H1 (cell line): ENCODE data around the gene S100A13. TPM values are rescaled to one million over a fixed set of nuclear protein-coding genes. Genes with fewer than 3 reads are reported as not detected.
A peak's percentile ranks its signal among the peaks of the same experiment; 100 is the strongest.

Experiments
- CTCF ChIA-PET: fragments of 300-600 bp; sonication (Branson Sonifier 250); formaldehyde crosslinking; loops from one replicate; lab custom pipeline; 2021; ENCODE audit not compliant: partially characterized antibody; lab: Charles Lee
- POLR2A ChIA-PET: fragments of 300-600 bp; sonication (Branson Sonifier 250); formaldehyde crosslinking; loops from one replicate; lab custom pipeline; 2021; ENCODE audit warnings: inconsistent platforms; ENCODE audit not compliant: partially characterized antibody; lab: Charles Lee
- DNase-seq, 2 experiments: peaks; one replicate each; pipeline versions ENCODE4 v3.0.0 to v3.0.0-alpha.2; 2010 to 2022; ENCODE audit warnings: low spot score in 2 of 2, low read depth in 1 of 2, mixed read lengths in 1 of 2
- FAIRE-seq: peaks from 2 replicates; lab custom pipeline; 2011; peaks lifted over from hg19 to GRCh38; lab: Jason Lieb, UNC
- H2AFZ ChIP-seq: 2 replicates; pipeline ENCODE4 v1.8.1; 2012; ENCODE audit warnings: low read length, inconsistent platforms
- H2AK5ac ChIP-seq: 2 replicates; pipeline ENCODE4 v1.6.1; 2013; ENCODE audit warnings: low read depth, low read length
- H2BK120ac ChIP-seq: replicated peaks from 2 replicates; pipeline ENCODE3; 2013; ENCODE audit warnings: low read depth, low read length, inconsistent platforms
- H2BK12ac ChIP-seq: 2 replicates; pipeline ENCODE4 v1.6.1; 2013; ENCODE audit warnings: low read depth, low read length
- H2BK15ac ChIP-seq: 2 replicates; pipeline ENCODE4 v1.6.1; 2013; ENCODE audit warnings: low read length
- H2BK20ac ChIP-seq: 2 replicates; pipeline ENCODE4 v1.6.1; 2013; ENCODE audit warnings: low read length
- H2BK5ac ChIP-seq: 2 replicates; pipeline ENCODE4 v1.6.1; 2013; ENCODE audit warnings: low read depth, low read length
- H3K14ac ChIP-seq: 2 replicates; pipeline ENCODE4 v1.6.1; 2013; ENCODE audit warnings: inconsistent platforms; ENCODE audit not compliant: insufficient read length
- H3K18ac ChIP-seq: 2 replicates; pipeline ENCODE4 v1.6.1; 2013; ENCODE audit warnings: low read length; ENCODE audit errors: extremely low read depth
- H3K23ac ChIP-seq: 2 replicates; pipeline ENCODE4 v1.6.1; 2013; ENCODE audit warnings: inconsistent platforms; ENCODE audit not compliant: insufficient read length
- H3K23me2 ChIP-seq: 2 replicates; pipeline ENCODE4 v1.6.1; 2013; ENCODE audit warnings: low read depth, low read length
- H3K27ac ChIP-seq: 2 replicates; pipeline ENCODE4 v1.6.1; 2011; ENCODE audit warnings: low read depth, low read length, inconsistent platforms
- H3K27me3 ChIP-seq, 4 experiments: replicated peaks in 1 of 4; 1 replicate in 1 of 4; 2 replicates in 3 of 4; pipeline versions ENCODE4 v1.6.1 to v1.8.1; 2011 to 2013; ENCODE audit warnings: low read length in 3 of 4, mild to moderate bottlenecking in 3 of 4, inconsistent platforms in 2 of 4, mixed read lengths in 2 of 4, moderate library complexity in 1 of 4; ENCODE audit not compliant: control insufficient read depth in 3 of 4, insufficient read depth in 3 of 4; ENCODE audit errors: extremely low read depth in 1 of 4
- H3K36me3 ChIP-seq, 4 experiments: 2 replicates each; pipeline versions ENCODE4 v1.6.1 to v1.8.1; 2011 to 2013; ENCODE audit warnings: mild to moderate bottlenecking in 4 of 4, low read length in 3 of 4, moderate library complexity in 2 of 4, control low read depth in 1 of 4, inconsistent platforms in 1 of 4; ENCODE audit not compliant: insufficient read depth in 4 of 4, control insufficient read depth in 2 of 4
- H3K4ac ChIP-seq: replicated peaks from 2 replicates; pipeline ENCODE3; 2013; ENCODE audit warnings: low read length, low read depth, mixed read lengths, inconsistent platforms; ENCODE audit not compliant: insufficient read length
- H3K4me1 ChIP-seq, 4 experiments: replicated peaks in 1 of 4; 1 replicate in 1 of 4; 2 replicates in 3 of 4; pipeline versions ENCODE4 v1.6.1 to v1.8.1; 2011 to 2013; ENCODE audit warnings: low read length in 3 of 4, inconsistent platforms in 2 of 4, mixed read lengths in 1 of 4; ENCODE audit not compliant: insufficient read depth in 4 of 4, control insufficient read depth in 3 of 4
- H3K4me2 ChIP-seq, 2 experiments: 2 replicates each; pipeline versions ENCODE4 v1.6.1 to v1.8.1; 2011 to 2013; ENCODE audit warnings: low read depth in 2 of 2, low read length in 2 of 2, control low read depth in 1 of 2, inconsistent platforms in 1 of 2, mild to moderate bottlenecking in 1 of 2; ENCODE audit not compliant: insufficient read depth in 1 of 2
- H3K4me3 ChIP-seq, 4 experiments: fragments of 200-600, 300-600 bp in 1 of 4; sonication (generic), shearing (Covaris generic), sonication (Bioruptor Twin) in 1 of 4; 2 replicates each; pipeline versions ENCODE4 v1.5.1 to v1.8.1; 2011 to 2016; ENCODE audit warnings: low read length in 4 of 4, low read depth in 3 of 4, control low read depth in 2 of 4, inconsistent platforms in 2 of 4, mild to moderate bottlenecking in 2 of 4, mixed read lengths in 1 of 4, moderate library complexity in 1 of 4; ENCODE audit not compliant: insufficient read depth in 2 of 4; ENCODE audit errors: extremely low read depth in 1 of 4
- H3K56ac ChIP-seq: replicated peaks from 2 replicates; pipeline ENCODE3; 2013; ENCODE audit warnings: low read depth, mild to moderate bottlenecking, mixed read lengths, low read length, inconsistent platforms; ENCODE audit not compliant: insufficient read length
- H3K79me1 ChIP-seq: 2 replicates; pipeline ENCODE4 v1.6.1; 2013; ENCODE audit warnings: low read depth, low read length, control low read depth
- H3K79me2 ChIP-seq, 2 experiments: 2 replicates each; pipeline versions ENCODE4 v1.6.1 to v1.8.1; 2012 to 2013; ENCODE audit warnings: low read length in 2 of 2, mild to moderate bottlenecking in 2 of 2, inconsistent platforms in 1 of 2; ENCODE audit not compliant: insufficient read depth in 2 of 2, control insufficient read depth in 1 of 2
- H3K9ac ChIP-seq, 4 experiments: replicated peaks in 1 of 4; 1 replicate in 1 of 4; 2 replicates in 3 of 4; pipeline versions ENCODE4 v1.6.1 to v1.8.1; 2011 to 2013; ENCODE audit warnings: low read depth in 3 of 4, low read length in 3 of 4, control low read depth in 2 of 4, mild to moderate bottlenecking in 2 of 4, moderate library complexity in 2 of 4, inconsistent platforms in 1 of 4; ENCODE audit errors: extremely low read depth in 1 of 4
- H3K9me3 ChIP-seq, 2 experiments: 2 replicates each; pipeline versions ENCODE4 v1.6.1 to v1.8.1; 2012 to 2013; ENCODE audit warnings: mild to moderate bottlenecking in 2 of 2, moderate library complexity in 2 of 2, control low read depth in 1 of 2, inconsistent platforms in 1 of 2, low read depth in 1 of 2, low read length in 1 of 2, mixed read lengths in 1 of 2; ENCODE audit not compliant: insufficient read depth in 2 of 2
- H4K20me1 ChIP-seq, 2 experiments: replicated peaks in 1 of 2; 2 replicates each; pipeline versions ENCODE3 to v1.8.1; 2011 to 2013; ENCODE audit warnings: inconsistent platforms in 2 of 2, low read length in 2 of 2, mild to moderate bottlenecking in 1 of 2; ENCODE audit not compliant: insufficient read depth in 2 of 2, control insufficient read depth in 1 of 2
- H4K5ac ChIP-seq: 2 replicates; pipeline ENCODE4 v1.6.1; 2013; ENCODE audit warnings: low read length, low read depth, mixed read lengths, inconsistent platforms; ENCODE audit not compliant: insufficient read length
- H4K8ac ChIP-seq: 2 replicates; pipeline ENCODE4 v1.8.0; 2013; ENCODE audit warnings: mild to moderate bottlenecking, moderate library complexity, low read length, inconsistent platforms; ENCODE audit not compliant: insufficient read depth; ENCODE audit errors: extremely low read depth
- H4K91ac ChIP-seq: replicated peaks from 2 replicates; pipeline ENCODE3; 2013; ENCODE audit warnings: low read length, mixed read lengths, inconsistent platforms; ENCODE audit not compliant: insufficient read length
- CEBPB ChIP-seq: IDR thresholded peaks from 2 replicates; pipeline ENCODE4 v1.6.1; 2012; ENCODE audit warnings: low read depth, low read length
- CTBP2 ChIP-seq: IDR thresholded peaks from 2 replicates; pipeline ENCODE4 v1.7.0; 2011; ENCODE audit warnings: borderline replicate concordance, mild to moderate bottlenecking, moderate library complexity, mixed read lengths, low read length; ENCODE audit not compliant: insufficient read depth, insufficient read length
- HDAC2 ChIP-seq, 2 experiments: fragments of 300-600 bp in 1 of 2; sonication (generic) in 1 of 2; IDR thresholded peaks; 2 replicates each; pipeline ENCODE4 v1.6.1; 2011 to 2012; ENCODE audit warnings: low read depth in 2 of 2, low read length in 2 of 2, mild to moderate bottlenecking in 2 of 2, moderate library complexity in 2 of 2, borderline replicate concordance in 1 of 2, inconsistent platforms in 1 of 2
- HDAC6 ChIP-seq: IDR thresholded peaks from one replicate; pipeline ENCODE4 v1.7.1; 2012; ENCODE audit warnings: low read depth, mild to moderate bottlenecking, inconsistent platforms, low read length, moderate library complexity
- JUND ChIP-seq: IDR thresholded peaks from 2 replicates; pipeline ENCODE4 v1.6.1; 2011; ENCODE audit warnings: mild to moderate bottlenecking, improper control_type of control experiment, low read length
- KDM1A ChIP-seq: fragments of 200-600, 300-600 bp; sonication (generic); IDR thresholded peaks from 2 replicates; pipeline ENCODE4 v1.7.1; 2016; ENCODE audit warnings: mild to moderate bottlenecking, low read length, borderline replicate concordance
- KDM5A ChIP-seq: fragments of 200-600 bp; IDR thresholded peaks from 2 replicates; pipeline ENCODE4 v1.7.1; 2012; ENCODE audit warnings: mild to moderate bottlenecking, low read length, inconsistent platforms, mixed read lengths
- SP2 ChIP-seq: IDR thresholded peaks from 2 replicates; pipeline ENCODE4 v1.6.1; 2012; ENCODE audit warnings: mild to moderate bottlenecking, low read length, inconsistent platforms
- SP4 ChIP-seq: IDR thresholded peaks from 2 replicates; pipeline ENCODE4 v1.6.1; 2012; ENCODE audit warnings: low read length, inconsistent platforms
- SUZ12 ChIP-seq: fragments of 200-600 bp; sonication (generic); IDR thresholded peaks from 2 replicates; pipeline ENCODE4 v1.6.1; 2012; ENCODE audit warnings: mild to moderate bottlenecking, inconsistent platforms, low read length, moderate library complexity, mixed read lengths
- TCF12 ChIP-seq: IDR thresholded peaks from 2 replicates; pipeline ENCODE4 v1.6.1; 2011; ENCODE audit warnings: low read depth, mild to moderate bottlenecking, low read length
- WGBS, 2 experiments: shearing (Covaris generic) in 1 of 2; methylation state at CpG; one replicate each; pipeline versions ENCODE4 v1.1.6 to v1.1.7; 2013 to 2015; ENCODE audit warnings: low lambda C conversion rate in 2 of 2, mixed read lengths in 2 of 2, inconsistent platforms in 1 of 2, low coverage in 1 of 2, missing lambda C conversion rate in 1 of 2; ENCODE audit not compliant: insufficient replicate concordance in 2 of 2, insufficient coverage in 1 of 2, insufficient read length in 1 of 2; ENCODE audit errors: extremely low coverage in 1 of 2, missing lambda C conversion rate in 1 of 2; 5-methylcytosine and 5-hydroxymethylcytosine counted together
- polyA plus RNA-seq, 7 experiments: library from polyadenylated mRNA; depleted of rRNA in 3 of 7; stranded (reverse) in 5 of 7; unstranded in 2 of 7; fragments of >200 nt in 5 of 7; fragments of 200-250 nt in 2 of 7; gene quantifications; 1 replicate in 5 of 7; 2 replicates in 1 of 7; 4 replicates in 1 of 7; pipeline versions ENCODE4 v1.2.1 to v1.2.3, GENCODE V29; 2011 to 2013; ENCODE audit warnings: missing spikeins in 2 of 7, mixed read lengths in 2 of 7
- total RNA-seq: library from RNA; stranded (reverse); fragmentation: NEBNext Ultra II Directional; extraction: Animal tissue kit (Norgen Biotek cat#: 25700); gene quantifications from 2 replicates; pipeline ENCODE4 v1.2.1, GENCODE V29; 2021
- TF ChIP-seq, protein P1 (sequence below): IDR thresholded peaks from 2 replicates; pipeline ENCODE4 v1.6.1; 2012; ENCODE audit warnings: low read length, inconsistent platforms

The S100A13 gene
- total and polyA plus RNA-seq, 2 of the 8 experiments (the other 6 are each of a cell fraction or from before 2014, with no cell fraction given) = 63.6 to 127 TPM

GRCh38 chr1:153577624-153578051 is 49.7 kb downstream of the S100A13 start:
- Histone ChIP-seq H2BK120ac (no peak overlapping the region), H2BK12ac (0 out of 2 replicates have a peak overlapping the region, but pooled peaks have one; percentile 17), H3K27ac (no peak overlapping the region), H4K20me1 (no peaks in the 10 kb centered on the region), H3K23ac (no peak overlapping the region), H3K79me1 (no peaks in the 10 kb centered on the region), H4K8ac (no peak overlapping the region), H3K4me3 (no peak overlapping the region), H3K4me2 (no peak overlapping the region), H3K79me2 (no peaks in the 10 kb centered on the region), H3K36me3 (no peaks in the 10 kb centered on the region), H2BK15ac (no peak overlapping the region), H4K91ac (no peak overlapping the region), H3K4ac (no peak overlapping the region), H2AK5ac (no peak overlapping the region), H3K9ac (no peak overlapping the region), H2BK5ac (no peak overlapping the region), H2BK20ac (no peak overlapping the region), H3K18ac (no peak overlapping the region), H3K14ac (no peak overlapping the region), H3K9me3 (peaks cover 0 to 12% of the 10 kb centered on the region in 2 experiments; a peak in 1 of 4 replicates), H3K27me3 (no peaks in the 10 kb centered on the region), H2AFZ (peak overlapping the region; percentile 41; the same call in 1 of the 2 replicates), H4K5ac (no peak overlapping the region), H3K23me2 (no peaks in the 10 kb centered on the region; the same call in 1 of the 2 replicates), H3K4me1 (peaks cover 0 to 3% (median 0%) of the 10 kb centered on the region in 4 experiments; a peak in 2 of 7 replicates), H3K56ac (no peak overlapping the region)
- FAIRE-seq (no peak), DNase-seq (no peak)
- ChIA-PET POLR2A (interaction anchor here (1.0 to 3.6 kb wide), 5 partner anchors 9 to 413 kb away, joined by 3 to 20 read pairs (median 4); partner anchors contain the start of genes RPS27, S100A13 and S100A16), CTCF (interaction anchor here (0.6 to 4.2 kb wide), 11 partner anchors 9 to 222 kb away, joined by 3 to 64 read pairs (median 6); partner anchors contain the start of genes S100A1, S100A13, S100A14 and S100A16)
- 84% methylated on average over 9 of the region's 9 CpGs; no CpG with 5 or more reads in 1 of the 2 experiments for WGBS, 2 experiments
- TF ChIP-seq CTBP2 (no peak), KDM1A (no peak), KDM5A (no peak), SP4 (no peak), CEBPB (no peak), SP2 (no peak), JUND (no peak), TCF12 (no peak), SUZ12 (no peak), HDAC2 (IDR thresholded peaks at IDR 0.05; ENCODE audit: borderline replicate concordance in 1 of 2, low read depth in 2 of 2, low read length in 2 of 2) (no peak), HDAC6 (no peak)
- TF ChIP-seq, protein P1, sequence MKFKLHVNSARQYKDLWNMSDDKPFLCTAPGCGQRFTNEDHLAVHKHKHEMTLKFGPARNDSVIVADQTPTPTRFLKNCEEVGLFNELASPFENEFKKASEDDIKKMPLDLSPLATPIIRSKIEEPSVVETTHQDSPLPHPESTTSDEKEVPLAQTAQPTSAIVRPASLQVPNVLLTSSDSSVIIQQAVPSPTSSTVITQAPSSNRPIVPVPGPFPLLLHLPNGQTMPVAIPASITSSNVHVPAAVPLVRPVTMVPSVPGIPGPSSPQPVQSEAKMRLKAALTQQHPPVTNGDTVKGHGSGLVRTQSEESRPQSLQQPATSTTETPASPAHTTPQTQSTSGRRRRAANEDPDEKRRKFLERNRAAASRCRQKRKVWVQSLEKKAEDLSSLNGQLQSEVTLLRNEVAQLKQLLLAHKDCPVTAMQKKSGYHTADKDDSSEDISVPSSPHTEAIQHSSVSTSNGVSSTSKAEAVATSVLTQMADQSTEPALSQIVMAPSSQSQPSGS = no peak
